ENCODE measurements around the gene UBASH3B.

- TF ChIP-seq MXI1 (IDR thresholded peaks at IDR 0.05; ENCODE audit: borderline replicate concordance, low read depth, low read length): no peak
- TF ChIP-seq, protein P1, sequence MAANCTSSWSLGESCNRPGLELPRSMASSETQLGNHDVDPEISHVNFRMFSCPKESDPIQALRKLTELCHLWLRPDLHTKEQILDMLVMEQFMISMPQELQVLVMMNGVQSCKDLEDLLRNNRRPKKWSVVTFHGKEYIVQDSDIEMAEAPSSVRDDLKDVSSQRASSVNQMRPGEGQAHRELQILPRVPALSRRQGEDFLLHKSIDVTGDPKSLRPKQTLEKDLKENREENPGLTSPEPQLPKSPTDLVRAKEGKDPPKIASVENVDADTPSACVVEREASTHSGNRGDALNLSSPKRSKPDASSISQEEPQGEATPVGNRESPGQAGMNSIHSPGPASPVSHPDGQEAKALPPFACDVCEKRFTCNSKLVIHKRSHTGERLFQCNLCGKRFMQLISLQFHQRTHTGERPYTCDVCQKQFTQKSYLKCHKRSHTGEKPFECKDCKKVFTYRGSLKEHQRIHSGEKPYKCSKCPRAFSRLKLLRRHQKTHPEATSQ (CRISPR knock-in tag; IDR thresholded peaks at IDR 0.05; ENCODE audit: borderline replicate concordance): no peak
- no peak for TF ChIP-seq CTCF (CRISPR knock-in tag; IDR thresholded peaks at IDR 0.05)
- TF ChIP-seq, protein P2, sequence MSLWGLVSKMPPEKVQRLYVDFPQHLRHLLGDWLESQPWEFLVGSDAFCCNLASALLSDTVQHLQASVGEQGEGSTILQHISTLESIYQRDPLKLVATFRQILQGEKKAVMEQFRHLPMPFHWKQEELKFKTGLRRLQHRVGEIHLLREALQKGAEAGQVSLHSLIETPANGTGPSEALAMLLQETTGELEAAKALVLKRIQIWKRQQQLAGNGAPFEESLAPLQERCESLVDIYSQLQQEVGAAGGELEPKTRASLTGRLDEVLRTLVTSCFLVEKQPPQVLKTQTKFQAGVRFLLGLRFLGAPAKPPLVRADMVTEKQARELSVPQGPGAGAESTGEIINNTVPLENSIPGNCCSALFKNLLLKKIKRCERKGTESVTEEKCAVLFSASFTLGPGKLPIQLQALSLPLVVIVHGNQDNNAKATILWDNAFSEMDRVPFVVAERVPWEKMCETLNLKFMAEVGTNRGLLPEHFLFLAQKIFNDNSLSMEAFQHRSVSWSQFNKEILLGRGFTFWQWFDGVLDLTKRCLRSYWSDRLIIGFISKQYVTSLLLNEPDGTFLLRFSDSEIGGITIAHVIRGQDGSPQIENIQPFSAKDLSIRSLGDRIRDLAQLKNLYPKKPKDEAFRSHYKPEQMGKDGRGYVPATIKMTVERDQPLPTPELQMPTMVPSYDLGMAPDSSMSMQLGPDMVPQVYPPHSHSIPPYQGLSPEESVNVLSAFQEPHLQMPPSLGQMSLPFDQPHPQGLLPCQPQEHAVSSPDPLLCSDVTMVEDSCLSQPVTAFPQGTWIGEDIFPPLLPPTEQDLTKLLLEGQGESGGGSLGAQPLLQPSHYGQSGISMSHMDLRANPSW (CRISPR knock-in tag; IDR thresholded peaks at IDR 0.05; ENCODE audit: borderline replicate concordance): no peak
Measured at GRCh38 chr11:122686111-122686510, 30.6 kb downstream of the UBASH3B start.

All from HepG2 (cell line).